Fibroblast of upper back skin (primary cell): ENCODE data around the gene ASH1L.

ENCODE experiments used
- DNase-seq: peaks from one replicate; pipeline ENCODE4 v3.0.0-alpha.2; 2013

ASH1L gene

DNA sequence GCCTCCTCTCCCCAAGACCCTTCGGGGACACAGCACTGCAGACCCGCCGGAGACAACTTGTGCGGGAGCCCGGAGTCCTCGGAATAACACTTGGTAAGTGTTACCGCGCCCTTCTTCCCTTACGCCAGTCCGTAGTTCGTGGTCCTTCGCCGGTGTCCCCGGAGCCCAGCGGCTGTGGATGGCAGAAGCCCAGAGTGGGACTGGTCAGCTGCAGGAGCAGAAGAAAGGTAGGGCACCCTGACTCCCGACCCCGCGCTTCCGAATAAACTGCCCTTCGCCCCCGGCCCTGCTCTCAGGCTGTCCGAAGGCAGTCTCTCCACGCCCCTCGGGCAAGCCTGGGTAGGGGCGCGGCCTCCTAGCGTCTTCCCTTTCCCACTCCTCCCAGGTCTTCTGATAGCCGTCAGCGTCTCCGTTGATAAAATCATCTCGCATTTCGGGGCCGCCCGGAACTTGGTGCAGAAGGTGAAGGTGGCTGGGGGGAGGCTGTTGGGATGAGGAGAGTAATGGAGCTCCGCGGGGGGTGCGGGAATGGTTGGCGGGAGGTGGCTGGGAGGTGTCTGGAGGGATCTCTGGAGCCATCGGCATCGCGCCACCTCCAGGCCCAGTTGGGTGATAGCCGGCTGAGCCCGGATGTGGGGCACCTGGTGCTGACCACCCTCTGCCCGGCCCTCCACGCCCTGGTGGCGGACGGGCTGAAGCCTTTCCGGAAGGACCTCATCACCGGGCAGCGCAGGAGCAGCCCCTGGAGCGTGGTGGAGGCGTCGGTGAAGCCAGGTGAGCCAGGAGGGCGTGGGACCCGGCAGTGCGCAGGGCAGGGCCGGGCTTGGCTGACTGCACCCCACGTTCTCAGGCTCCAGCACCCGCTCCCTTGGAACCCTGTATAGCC lies 237.6 kb downstream of the ASH1L start:
- DNase-seq: peak; percentile 41

DNA sequence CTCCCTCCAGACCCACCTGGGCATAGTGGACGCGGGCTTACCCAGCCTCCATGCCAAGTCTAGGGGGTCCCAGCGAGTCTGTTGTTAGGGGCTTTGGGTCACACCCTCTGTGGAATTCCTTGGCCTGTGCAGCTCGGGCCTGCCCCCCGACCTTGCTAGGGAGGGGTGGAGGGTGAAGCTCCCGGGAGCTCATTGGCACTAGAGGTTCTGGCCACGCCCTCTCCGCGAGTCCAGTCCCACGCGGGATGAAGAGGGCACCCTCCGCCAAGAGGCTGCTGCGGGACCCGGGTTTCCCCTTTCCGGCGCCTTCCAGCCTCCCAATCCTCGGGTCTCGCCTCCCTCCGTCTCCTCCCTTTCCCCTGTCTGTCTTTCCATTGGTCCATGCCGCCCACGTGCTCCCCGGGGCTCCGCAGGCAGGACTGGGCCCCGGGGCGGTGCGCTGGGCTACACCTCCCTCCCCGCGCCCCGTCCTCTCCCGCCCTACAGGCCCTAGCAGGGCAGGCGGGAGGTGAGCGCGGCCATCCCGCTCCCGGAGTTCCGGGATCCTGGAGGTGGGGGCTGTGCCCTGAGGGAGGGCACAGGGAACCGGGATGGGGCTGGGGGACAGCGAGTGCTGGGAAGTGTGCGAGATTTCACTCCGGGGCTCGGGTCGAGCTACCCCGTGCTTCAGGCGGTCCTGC lies 238.4 kb downstream of the ASH1L start:
- peak; percentile 95 for DNase-seq

DNA sequence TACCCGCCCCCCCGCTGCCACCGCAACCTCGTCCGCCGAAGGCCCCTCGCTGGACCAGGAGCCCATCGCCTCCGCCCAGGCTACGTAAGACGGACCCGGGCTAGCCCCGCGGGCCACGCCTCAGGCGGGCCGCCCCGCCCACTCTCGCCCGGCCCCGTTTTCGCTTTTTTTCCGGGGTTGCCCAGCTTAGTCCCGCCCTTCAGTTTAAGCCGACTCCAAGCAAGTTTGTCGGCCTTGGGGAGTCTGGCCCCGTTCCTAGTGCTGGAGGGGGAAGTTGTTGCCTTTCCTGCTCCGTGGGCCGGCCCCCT lies 238.9 kb downstream of the ASH1L start:
- DNase-seq: peak; percentile 89

DNA sequence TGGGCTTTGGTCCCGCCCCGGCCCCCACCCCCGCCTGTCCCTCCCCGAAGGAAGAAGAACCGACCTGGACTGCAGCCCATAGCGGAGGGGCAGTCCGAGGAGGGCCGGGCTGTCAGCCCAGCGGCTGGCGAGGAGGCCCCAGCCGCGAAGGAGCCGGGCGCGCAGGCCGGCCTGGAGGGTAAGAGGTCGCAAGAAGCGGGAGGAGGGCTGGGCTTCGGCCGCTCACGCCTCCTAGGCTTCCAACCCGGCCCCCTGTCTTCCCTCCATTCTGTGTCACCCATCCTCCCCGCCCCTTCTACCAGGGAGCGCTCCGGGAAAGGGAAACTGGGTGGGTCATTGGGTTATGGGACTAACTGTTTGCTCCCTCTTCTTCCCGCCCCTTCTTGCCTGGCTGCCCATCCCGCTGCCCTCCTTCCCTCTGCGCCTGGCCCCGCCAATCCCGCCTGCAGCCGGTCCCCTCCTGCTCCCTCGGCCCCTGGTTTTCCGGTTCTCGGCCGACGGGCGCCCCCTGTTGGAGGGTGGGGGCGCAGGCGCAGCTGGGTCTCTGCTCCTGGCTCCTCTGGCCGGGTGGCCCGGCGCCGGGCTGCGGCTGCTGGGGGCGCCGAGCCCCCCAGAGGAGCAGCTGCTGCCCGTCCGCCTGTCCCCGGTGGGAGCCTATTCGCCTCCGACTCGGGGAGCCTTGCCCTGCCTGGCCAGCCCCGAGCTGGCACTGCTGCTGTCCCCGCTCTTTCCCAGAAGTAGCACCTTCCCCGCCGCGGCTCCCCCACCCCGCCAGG lies 239.5 kb downstream of the ASH1L start:
- DNase-seq: peak; percentile 90

DNA sequence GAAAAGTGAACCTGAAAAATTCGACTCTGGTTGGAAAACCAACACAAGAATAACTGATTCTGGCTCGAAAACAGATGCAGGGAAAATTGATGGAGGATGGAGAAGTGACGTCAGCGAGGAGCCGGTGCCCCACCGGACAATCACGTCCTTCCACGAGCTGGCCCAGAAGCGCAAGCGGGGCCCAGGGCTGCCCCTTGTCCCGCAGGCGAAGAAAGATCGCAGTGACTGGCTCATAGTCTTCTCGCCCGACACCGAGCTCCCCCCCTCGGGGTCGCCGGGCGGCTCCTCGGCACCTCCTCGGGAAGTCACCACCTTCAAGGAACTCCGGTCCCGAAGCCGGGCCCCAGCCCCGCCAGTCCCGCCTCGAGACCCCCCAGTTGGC lies 240.0 kb downstream of the ASH1L start:
- DNase-seq: no peak

DNA sequence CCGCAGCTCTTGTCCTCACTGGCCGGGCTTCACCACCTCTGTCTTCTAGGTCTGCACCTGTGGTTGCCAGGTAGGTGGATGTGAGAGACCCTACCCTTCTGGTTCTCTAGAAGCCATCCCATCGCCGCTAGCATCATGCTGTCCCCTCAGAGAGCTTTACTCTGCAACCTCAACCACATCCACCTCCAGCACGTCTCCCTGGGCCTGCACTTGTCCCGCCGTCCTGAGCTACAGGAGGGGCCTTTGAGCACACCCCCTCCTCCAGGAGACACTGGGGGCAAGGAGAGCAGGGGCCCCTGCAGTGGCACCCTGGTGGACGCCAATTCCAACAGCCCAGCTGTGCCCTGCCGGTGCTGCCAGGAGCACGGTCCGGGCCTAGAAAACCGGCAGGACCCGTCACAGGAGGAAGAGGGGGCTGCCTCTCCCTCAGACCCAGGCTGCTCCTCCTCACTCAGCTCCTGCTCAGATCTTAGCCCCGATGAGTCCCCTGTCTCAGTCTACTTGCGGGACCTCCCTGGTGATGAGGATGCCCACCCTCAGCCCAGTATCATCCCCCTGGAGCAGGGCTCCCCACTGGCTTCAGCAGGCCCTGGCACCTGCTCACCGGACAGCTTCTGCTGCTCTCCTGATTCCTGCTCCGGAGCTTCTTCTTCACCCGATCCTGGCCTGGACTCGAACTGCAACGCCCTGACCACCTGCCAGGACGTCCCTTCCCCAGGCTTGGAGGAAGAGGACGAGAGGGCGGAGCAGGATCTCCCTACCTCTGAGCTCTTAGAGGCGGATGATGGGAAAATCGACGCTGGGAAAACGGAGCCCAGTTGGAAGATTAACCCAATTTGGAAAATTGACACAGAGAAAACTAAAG lies 240.7 kb downstream of the ASH1L start:
- no peak for DNase-seq

DNA sequence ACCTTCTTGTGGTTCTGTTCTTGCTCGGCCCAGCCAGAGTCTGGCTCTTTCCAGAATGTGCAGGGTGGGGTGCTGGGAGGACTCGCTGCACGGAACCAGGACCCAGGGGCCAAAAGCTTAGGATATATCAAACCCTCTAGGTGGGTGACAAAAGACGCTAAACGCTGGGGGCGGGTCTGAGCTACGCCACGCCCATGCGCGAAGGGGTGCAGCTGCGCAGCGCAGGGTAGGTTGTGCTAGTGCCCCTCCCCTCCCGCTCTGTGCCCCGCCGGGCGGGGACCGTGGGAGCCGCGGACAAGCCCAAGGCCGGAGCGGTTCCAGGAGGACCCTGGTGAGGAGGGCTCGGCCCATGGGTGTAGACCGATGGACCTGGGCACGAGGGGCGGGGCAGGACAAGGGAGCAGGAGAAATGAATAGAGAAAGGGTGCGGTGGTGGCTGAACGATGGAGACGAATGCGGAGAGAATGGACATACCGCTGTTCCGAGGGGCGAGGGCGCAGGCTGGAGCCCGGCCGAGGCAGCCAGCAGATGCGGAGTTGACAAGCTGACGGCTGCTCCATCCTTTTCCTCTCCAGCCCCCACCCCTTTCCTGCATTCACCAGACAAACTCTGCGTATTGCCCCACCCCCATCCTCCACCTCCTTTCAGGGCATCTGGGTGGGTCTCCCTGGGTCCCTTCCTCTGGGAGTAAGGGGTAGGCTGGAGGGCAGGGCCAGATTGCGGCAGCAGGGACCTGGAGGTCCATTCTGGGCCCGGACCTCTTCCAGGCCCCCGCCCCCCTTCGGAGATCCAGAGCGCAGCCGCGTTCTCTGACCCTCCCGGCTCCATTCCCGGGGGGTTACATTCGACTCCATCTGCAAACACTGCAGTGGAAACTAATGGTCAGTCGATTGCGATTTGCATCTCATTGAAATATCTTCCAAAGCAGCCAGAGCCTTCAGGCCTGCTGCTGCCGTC lies 241.7 kb downstream of the ASH1L start, which contains the start of gene RUSC1:
TSS of gene RUSC1 (plus strand) at position 234 of the 957 bp plus-strand sequence. CDS start 880 bp downstream, outside the sequence.
- DNase-seq: peak; percentile 62

DNA sequence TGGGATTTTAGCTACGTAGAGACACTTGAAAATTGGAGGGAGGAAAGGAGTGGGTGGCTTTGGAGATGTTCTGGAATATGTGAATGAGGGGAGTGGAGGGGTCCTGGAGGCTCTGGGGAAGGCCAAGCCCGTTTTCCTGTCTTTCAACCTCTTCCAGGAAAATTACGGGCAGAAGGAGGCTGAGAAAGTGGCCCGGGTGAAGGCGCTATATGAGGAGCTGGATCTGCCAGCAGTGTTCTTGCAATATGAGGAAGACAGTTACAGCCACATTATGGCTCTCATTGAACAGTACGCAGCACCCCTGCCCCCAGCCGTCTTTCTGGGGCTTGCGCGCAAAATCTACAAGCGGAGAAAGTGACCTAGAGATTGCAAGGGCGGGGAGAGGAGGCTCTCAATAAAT lies 242.4 kb downstream of the ASH1L start:
- no peak for DNase-seq

DNA sequence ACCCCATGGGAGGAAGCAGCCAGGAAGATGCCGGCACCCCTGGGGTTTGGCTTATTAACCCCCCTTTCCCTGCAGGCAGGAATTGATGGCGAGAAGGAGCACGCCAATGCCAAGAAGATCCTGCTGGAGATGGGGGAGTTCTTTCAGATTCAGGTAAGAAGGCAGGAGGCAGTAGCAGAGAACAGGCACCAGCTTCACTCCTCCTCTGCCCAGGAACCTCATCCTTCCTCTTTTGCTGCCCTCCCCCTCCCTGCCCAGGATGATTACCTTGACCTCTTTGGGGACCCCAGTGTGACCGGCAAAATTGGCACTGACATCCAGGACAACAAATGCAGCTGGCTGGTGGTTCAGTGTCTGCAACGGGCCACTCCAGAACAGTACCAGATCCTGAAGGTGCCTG lies 243.1 kb downstream of the ASH1L start:
- DNase-seq: no peak

DNA sequence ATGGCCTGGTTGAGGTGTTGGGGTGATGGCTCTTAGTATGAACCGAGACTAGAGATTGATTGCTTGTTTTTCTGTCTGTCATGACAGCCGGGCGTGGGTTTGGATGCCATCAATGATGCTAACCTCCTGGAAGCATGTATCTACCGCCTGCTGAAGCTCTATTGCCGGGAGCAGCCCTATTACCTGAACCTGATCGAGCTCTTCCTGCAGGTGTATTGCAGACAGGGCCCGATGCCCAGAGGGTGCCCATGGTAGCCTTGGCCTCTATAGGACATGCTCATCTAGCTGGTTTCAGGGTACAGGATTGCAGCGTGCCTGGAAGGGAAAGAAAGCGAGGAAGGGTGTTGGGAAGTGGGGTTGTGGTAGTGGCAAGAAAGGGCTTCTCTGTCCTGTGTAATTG lies 244.5 kb downstream of the ASH1L start:
- no peak for DNase-seq

DNA sequence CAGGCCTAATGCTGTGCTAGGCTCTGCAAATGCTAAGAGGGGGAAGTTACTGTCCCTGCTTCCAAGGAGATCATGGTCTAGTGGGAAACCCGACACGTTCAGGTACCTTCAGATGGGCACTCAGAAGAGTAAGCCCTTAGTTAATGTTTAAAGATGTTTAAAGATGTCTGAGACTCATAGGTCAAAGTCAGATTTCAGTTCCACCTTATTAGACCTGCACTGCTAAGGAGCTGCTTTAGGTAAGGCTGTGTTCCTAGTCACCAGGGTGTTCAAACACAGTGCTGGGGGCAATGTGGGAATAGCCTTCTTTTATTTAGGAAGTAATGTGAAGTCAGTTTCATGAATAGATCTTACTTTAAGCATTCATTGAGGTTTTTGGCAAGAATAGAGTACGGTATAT lies 245.7 kb downstream of the ASH1L start:
- DNase-seq: no peak

DNA sequence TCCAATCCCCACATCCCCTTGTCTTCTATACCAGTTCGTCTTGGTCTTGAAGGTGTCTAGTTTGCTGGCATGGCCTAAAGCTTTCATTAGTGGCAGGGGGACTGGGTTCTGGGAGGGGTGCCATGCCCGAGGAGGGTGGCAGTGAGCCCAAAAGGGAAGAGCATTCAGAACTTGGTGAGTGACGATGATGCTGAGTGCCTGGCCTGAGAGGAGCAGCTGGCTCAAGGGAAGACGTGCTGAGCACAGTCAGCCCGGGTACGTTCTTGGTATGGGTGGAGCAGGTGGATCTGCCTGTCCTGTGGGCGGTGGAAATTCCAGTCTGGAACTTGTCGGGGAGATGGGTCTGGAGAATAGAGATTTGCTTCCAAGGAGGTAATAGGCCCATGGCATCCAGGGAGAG lies 249.3 kb downstream of the ASH1L start:
- no peak for DNase-seq

DNA sequence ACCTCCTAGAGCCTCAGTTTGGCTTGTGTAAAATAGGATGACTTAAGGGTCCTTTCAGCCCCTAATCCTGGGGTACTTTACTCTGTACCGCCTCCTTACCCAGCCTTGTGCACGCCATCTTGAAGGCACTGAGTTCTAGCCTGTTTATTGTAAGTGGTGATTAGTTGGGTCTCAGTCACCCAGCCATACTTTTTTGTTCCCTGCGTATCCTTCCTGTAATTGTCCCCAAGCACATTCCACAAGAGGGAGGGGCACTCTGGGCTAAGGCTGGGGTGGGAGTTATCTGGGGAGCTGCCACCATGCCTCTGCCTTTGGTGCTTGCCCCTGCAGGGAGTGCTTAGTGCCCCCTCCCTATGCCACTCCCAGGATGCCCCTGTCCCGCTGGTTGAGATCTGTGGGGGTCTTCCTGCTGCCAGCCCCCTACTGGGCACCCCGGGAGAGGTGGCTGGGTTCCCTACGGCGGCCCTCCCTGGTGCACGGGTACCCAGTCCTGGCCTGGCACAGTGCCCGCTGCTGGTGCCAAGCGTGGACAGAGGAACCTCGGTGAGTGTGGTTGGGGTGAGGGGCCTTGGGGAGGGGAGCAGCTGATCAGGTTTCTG lies 253.1 kb downstream of the ASH1L start:
- DNase-seq: no peak

DNA sequence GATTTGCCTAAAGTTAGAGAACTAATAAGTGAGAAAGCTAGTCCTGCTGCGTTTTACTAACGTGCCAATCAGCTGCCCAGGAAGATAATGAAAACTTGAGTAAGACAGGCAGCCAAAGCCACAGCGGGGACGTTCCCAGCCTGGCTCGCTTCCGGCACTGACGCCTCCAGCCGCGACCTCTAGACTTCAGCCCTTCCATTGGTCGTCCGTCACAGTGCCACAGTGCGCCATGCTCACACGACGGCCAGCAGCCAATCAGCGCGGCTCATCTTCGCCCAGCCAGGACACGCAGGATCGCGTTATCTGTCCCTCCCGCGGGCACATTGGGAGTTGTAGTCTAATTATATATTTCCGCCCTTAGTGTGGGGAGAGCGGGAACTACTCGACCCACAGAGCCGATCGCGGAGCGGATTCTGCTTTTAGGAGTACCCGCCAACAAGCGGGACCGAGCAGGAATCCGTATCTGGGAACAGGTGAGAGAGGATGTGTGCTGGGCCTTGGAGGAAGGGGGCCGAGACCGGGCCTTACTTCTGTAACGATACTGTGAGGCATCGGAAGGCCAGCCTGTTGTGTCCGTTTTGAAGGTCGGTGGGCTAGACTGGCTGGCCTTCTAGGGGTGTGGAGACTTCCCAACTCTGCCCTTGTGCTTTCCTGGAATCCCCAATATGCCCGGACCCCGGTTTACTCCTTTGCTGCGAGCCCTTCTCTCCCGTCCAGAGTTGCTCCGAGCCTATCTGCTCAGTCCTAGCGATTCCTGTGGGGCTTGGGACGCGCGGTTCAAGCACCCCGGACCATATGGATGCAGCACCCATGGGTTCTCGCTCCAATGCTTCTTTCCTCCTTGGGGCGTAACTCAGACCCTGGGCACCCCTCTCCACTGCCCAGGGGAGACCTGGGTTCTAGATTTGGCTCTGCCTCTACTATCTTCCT lies 253.8 kb downstream of the ASH1L start, which contains the start of gene FDPS:
TSS of gene FDPS (plus strand) at position 374 of the 930 bp plus-strand sequence. CDS start 924 bp downstream, outside the sequence.
- DNase-seq: peak; percentile 99

DNA sequence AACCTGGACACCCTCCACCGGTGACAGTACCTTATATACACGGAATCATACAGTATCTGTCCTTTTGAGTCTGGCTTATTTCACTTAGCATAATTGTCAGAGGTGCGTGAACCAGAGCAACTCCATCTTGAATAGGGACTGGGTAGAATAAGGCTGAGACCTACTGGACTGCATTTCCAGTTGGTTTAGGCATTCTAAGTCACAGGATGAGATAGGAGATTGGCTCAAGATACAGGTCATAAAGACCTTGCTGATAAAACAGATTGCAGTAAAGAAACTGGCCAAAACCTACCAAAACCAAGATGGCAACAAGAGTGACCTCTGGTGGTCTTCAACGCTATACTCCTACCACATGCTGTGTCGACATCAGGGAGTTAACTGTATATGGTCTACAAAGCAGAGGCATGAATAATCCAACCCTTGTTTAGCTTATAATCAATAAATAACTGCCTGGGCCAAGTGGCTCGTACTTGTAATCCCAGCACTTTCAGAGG lies 255.3 kb downstream of the ASH1L start:
- DNase-seq: peak; percentile 60

DNA sequence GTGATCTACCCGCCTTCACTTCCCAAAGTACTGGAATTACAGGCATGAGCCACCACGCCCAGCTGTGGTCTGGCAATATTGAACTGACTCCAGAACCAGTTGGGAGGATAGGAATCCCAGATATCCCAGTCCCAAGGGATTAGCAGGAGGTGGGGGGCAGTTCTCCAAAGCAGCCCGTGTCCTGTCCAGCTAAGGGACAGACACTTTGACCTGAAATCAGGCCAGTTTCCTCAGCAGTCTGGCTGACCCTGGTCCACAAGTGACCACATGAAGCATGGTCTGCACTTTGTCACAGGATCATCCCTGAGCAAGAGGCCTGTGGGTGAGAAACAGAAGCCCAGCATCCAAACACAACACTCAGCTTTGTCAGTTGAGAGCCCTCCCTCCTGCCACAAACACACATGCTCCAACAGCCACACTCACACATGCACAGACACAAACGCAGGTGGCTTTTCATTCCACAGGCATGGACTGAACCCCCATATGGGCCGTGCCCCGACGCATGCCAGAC lies 256.7 kb downstream of the ASH1L start:
- DNase-seq: peak; percentile 41

DNA sequence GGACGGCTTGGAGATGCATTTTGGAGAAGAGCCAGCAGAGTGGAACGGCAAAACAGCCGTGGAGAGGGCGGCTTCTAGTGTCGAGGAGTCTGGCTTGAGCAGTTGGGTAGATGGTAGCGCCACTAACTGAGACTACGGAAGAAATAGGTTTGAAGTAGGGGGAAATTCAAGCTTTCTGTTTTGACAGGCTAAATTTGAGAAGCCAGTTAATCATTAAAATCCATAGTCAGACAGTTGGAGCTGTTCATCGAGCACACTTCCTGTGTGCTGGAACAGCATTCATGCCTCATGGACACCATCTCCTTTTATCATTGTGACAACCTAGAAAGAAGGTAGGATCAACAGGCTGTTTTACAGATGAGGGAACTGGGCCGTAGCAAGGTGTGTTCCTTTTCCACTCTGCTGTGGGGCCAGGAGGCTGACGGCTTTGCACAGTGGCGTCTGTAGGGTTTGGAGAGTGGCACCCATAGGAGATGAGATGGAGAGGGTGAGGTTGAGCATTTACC lies 258.0 kb downstream of the ASH1L start:
- DNase-seq: no peak

DNA sequence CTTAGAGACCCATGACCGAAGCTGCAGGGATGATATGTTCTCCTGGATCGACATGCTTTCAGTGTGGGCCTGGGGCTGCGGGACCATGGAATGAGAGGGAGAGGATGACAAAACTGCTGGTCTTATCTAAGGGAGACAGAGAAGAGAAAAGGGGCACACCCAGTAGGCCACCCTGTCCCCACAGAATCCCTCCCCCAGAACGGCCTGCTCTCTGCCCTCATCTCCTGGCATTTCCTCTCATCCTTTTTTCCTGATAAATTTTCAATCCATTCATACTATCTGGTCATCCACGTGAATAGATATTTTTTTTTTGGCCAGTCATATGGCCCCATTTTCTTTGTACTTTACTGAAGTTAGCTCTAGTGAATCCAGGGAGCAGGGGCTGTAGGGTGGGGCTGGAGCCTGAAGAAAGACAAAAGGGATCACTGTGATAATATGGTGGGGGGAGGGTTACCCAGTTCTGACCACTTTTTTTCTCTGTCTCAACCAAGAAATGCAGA lies 261.2 kb downstream of the ASH1L start, which contains the start of gene PKLR:
TSS of gene PKLR (minus strand) at position 97 of the 500 bp plus-strand sequence. CDS start at position 54, 43 bp downstream.
- no peak for DNase-seq
